ENCODE results near the gene RPA1.

GRCh38 chr17:1860978-1861377, 31.2 kb downstream of the RPA1 start:
- TF ChIP-seq CTCF (conservative IDR thresholded peaks at IDR 0.05; ENCODE audit: low read depth, low read length): no peak
- TF ChIP-seq EZH2 (IDR thresholded peaks at IDR 0.05; ENCODE audit: borderline replicate concordance, low read depth, low read length, poor library complexity, severe bottlenecking): no peak
